HCT116 (cell line): ENCODE measurements around the gene PA2G4. TPM values are rescaled to one million over a fixed set of nuclear protein-coding genes. Genes with fewer than 3 reads are reported as not detected.
A peak's percentile ranks its signal among the peaks of the same experiment; 100 is the strongest.
"Not testable (repeated sequence)": the region's sequence is repeated elsewhere in the genome, so short reads cannot be mapped to it uniquely, and the experiment has no call there.

Experiments
- ATAC-seq: fragments of 200-7000 bp; cut with Tn5 transposase; 2 replicates; pipeline ENCODE4 v1.9.1; 2020; ENCODE audit warnings: mild to moderate bottlenecking, moderate library complexity
- BruUV-seq: library from RNA; stranded (reverse); fragments of 400-500 nt; replicated peaks from 2 replicates; lab custom pipeline; 2021; lab: Mats Ljungman, UMichigan
- CTCF ChIA-PET: fragments of 300-600 bp; sonication (Branson Sonifier 250); formaldehyde crosslinking; loops from one replicate; lab custom pipeline; 2021; ENCODE audit warnings: antibody characterized with exemption; lab: Charles Lee
- POLR2A ChIA-PET: fragments of 300-600, 350-600 bp; sonication (Branson Sonifier 250); formaldehyde crosslinking; loops from one replicate; lab custom pipeline; 2021; ENCODE audit warnings: antibody characterized with exemption; lab: Charles Lee
- RAD21 ChIA-PET, 2 experiments: fragments of 300-600 bp; sonication (Branson Sonifier 250); formaldehyde crosslinking; loops; one replicate each; lab custom pipeline; 2023; ENCODE audit warnings: low total read pairs in 2 of 2; ENCODE audit not compliant: uncharacterized antibody in 2 of 2, unreplicated experiment in 2 of 2, low non-redundant PET in 1 of 2; lab: Charles Lee
- DNase-seq: peaks from one replicate; pipeline ENCODE4 v3.0.0-alpha.2; 2010; ENCODE audit warnings: low read depth, low spot score
- H2AFZ ChIP-seq: fragments of 200-600 bp; shearing (Covaris generic), sonication (generic); 2 replicates; pipeline ENCODE4 v1.6.1; 2017; ENCODE audit warnings: low read depth, mixed run types, mixed read lengths, antibody characterized with exemption, low read length; ENCODE audit not compliant: poor library complexity, severe bottlenecking
- H3K27ac ChIP-seq: 2 replicates; pipeline ENCODE4 v1.5.1; 2012; ENCODE audit warnings: low read depth, low read length
- H3K27me3 ChIP-seq: fragments of 200-600 bp; sonication (generic); 2 replicates; pipeline ENCODE4 v1.6.1; 2016; ENCODE audit warnings: mixed run types, low read length, mixed read lengths; ENCODE audit not compliant: insufficient read depth
- H3K36me3 ChIP-seq, 2 experiments: fragments of 200-500 bp in 1 of 2; fragments of 200-600 bp in 1 of 2; sonication (Bioruptor generic) in 1 of 2; sonication (generic) in 1 of 2; 2 replicates each; pipeline versions ENCODE4 v1.5.1 to v1.6.1; 2014 to 2016; ENCODE audit warnings: low read length in 2 of 2, inconsistent platforms in 1 of 2, mixed read lengths in 1 of 2, mixed run types in 1 of 2; ENCODE audit not compliant: insufficient read depth in 2 of 2, control insufficient read depth in 1 of 2
- H3K4me1 ChIP-seq, 2 experiments: fragments of 200-600 bp in 1 of 2; sonication (generic) in 1 of 2; 2 replicates each; pipeline versions ENCODE4 v1.5.1 to v1.6.1; 2012 to 2017; ENCODE audit warnings: low read length in 2 of 2, inconsistent platforms in 1 of 2, mild to moderate bottlenecking in 1 of 2, mixed read lengths in 1 of 2, mixed run types in 1 of 2, moderate library complexity in 1 of 2; ENCODE audit not compliant: insufficient read depth in 2 of 2, control insufficient read depth in 1 of 2
- H3K4me2 ChIP-seq: fragments of 200-600 bp; sonication (generic); 2 replicates; pipeline ENCODE4 v1.6.1; 2017; ENCODE audit warnings: mixed run types, low read length, mixed read lengths
- H3K4me3 ChIP-seq, 2 experiments: fragments of 200-600 bp in 1 of 2; sonication (generic) in 1 of 2; replicated peaks in 1 of 2; 2 replicates each; pipeline ENCODE4 v1.5.1; 2011 to 2016; ENCODE audit warnings: low read length in 2 of 2, control low read depth in 1 of 2, low read depth in 1 of 2, mild to moderate bottlenecking in 1 of 2, mixed read lengths in 1 of 2, mixed run types in 1 of 2
- H3K79me2 ChIP-seq: fragments of 200-600 bp; sonication (generic); 2 replicates; pipeline ENCODE4 v1.6.1; 2017; ENCODE audit warnings: mild to moderate bottlenecking, mixed run types, low read length, moderate library complexity, mixed read lengths; ENCODE audit not compliant: insufficient read depth
- H3K9ac ChIP-seq: fragments of 200-600 bp; sonication (generic); 2 replicates; pipeline ENCODE4 v1.6.1; 2016; ENCODE audit warnings: low read length, mixed read lengths
- H3K9me2 ChIP-seq: fragments of 200-600 bp; sonication (generic), shearing (Covaris generic); 2 replicates; pipeline ENCODE4 v1.6.1; 2017; ENCODE audit warnings: mixed run types, mild to moderate bottlenecking, moderate library complexity; ENCODE audit not compliant: insufficient read depth
- H3K9me3 ChIP-seq, 2 experiments: fragments of 200-500 bp in 1 of 2; fragments of 200-600 bp in 1 of 2; sonication (Bioruptor generic) in 1 of 2; sonication (generic) in 1 of 2; 2 replicates each; pipeline ENCODE4 v1.6.1; 2014 to 2017; ENCODE audit warnings: low read length in 2 of 2, mixed read lengths in 2 of 2, inconsistent platforms in 1 of 2, low read depth in 1 of 2, mild to moderate bottlenecking in 1 of 2, mixed run types in 1 of 2, moderate library complexity in 1 of 2; ENCODE audit not compliant: control insufficient read depth in 1 of 2, insufficient read depth in 1 of 2
- H4K20me1 ChIP-seq: fragments of 200-600 bp; sonication (generic), shearing (Covaris generic); 2 replicates; pipeline ENCODE4 v1.6.1; 2017; ENCODE audit warnings: mixed run types, mild to moderate bottlenecking, moderate library complexity; ENCODE audit not compliant: insufficient read depth
- CBX3 ChIP-seq: IDR thresholded peaks from 2 replicates; pipeline ENCODE4 v1.6.1; 2012; ENCODE audit warnings: low read depth
- CEBPB ChIP-seq: IDR thresholded peaks from 2 replicates; pipeline ENCODE4 v1.6.1; 2012; ENCODE audit warnings: low read depth
- EZH2phosphoT487 ChIP-seq: fragments of 200-600 bp; IDR thresholded peaks from 2 replicates; pipeline ENCODE4 v1.6.1; 2018; ENCODE audit warnings: antibody characterized with exemption, borderline replicate concordance
- MAX ChIP-seq: IDR thresholded peaks from 2 replicates; pipeline ENCODE4 v1.6.1; 2012
- POLR2AphosphoS5 ChIP-seq: IDR thresholded peaks from 2 replicates; pipeline ENCODE4 v1.6.1; 2011; ENCODE audit warnings: mild to moderate bottlenecking, low read depth, low read length, moderate library complexity
- intact Hi-C: fragments of 100-400 bp; cut with micrococcal nuclease; formaldehyde crosslinking; loops from 2 replicates; pipeline ENCODE4 v1.10.0; 2022
- total RNA-seq: library from RNA; stranded (reverse); gene quantifications from one replicate; pipeline ENCODE4 v1.2.1, GENCODE V29; 2021; ENCODE audit not compliant: unreplicated experiment

Gene PA2G4
- total RNA-seq, 1 experiment from 2014 or later: 302 TPM

DNA sequence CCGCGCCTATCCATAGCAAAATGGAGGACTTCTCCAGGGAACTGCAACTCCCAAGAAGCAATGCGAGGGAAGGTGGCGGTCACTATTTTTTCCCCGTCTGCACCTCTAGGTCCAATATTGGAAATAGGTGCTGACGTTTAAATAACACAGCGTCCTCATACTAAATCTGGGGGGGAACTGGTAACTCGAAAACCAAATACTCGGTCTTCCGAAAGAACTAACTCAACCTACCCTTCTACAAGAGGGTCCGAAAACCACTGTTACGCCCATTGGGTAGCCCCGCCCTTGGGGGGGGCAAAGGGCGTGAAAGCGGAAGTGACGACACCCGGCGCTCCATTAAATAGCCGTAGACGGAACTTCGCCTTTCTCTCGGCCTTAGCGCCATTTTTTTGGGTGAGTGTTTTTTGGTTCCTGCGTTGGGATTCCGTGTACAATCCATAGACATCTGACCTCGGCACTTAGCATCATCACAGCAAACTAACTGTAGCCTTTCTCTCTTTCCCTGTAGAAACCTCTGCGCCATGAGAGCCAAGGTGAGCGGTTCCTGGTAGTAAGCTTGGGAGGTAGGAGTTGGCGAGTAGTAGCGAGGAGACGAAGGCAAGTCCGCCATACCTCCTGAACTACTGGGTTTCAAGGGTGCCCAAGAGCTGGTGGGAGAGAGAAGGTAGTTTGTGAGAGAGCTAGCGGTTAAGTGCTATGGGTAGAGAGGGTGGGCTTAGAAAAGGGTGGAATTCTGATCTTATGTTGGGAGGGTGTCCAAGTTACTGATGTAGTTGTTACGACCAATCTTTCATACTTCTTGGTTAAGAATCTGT is 12.1 kb downstream of the PA2G4 start, which contains the start of gene RPL41 (continued):
- TF ChIP-seq EZH2phosphoT487: no peak
- no peak for TF ChIP-seq MAX
- no peak for TF ChIP-seq CBX3
- no peak for TF ChIP-seq CEBPB
- TF ChIP-seq POLR2AphosphoS5: peak; percentile 100

DNA sequence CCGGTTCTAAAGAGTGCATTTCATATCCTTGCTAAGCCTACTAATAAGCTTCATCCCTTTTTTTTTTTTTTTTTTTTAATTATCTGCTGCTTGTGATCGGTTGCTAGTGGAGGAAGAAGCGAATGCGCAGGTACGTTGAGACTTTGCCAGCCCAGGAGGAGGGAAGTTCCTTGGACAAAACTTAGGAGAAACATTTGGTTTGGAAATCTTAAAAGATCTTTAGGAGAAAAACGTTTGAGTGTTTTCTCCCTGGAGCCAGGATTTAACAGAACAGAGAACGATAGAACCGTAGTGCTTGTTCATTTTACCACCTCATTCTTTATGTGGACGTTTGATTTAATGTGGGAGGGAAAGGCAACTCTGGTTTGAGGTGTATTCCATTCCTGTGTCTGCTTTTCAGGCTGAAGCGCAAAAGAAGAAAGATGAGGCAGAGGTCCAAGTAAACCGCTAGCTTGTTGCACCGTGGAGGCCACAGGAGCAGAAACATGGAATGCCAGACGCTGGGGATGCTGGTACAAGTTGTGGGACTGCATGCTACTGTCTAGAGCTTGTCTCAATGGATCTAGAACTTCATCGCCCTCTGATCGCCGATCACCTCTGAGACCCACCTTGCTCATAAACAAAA is 12.8 kb downstream of the PA2G4 start:
- Histone ChIP-seq H3K79me2 (peaks cover 18% of the 10 kb centered on the region), H3K4me3 (peak overlapping the region; percentile 80 to 82), H3K27ac (peak overlapping the region; percentile 93), H3K9ac (peak overlapping the region; percentile 92), H3K4me2 (peak overlapping the region; percentile 88), H3K4me1 (peaks cover 23 to 34% of the 10 kb centered on the region in 2 experiments), H3K36me3 (peaks cover 9 to 42% of the 10 kb centered on the region in 2 experiments)
- DNase-seq, H2AFZ ChIP-seq, ATAC-seq, BruUV-seq, RAD21 ChIA-PET, H3K27me3 ChIP-seq, H4K20me1 ChIP-seq, H3K9me2 ChIP-seq, H3K9me3 ChIP-seq: not testable (repeated sequence)
- ChIA-PET POLR2A (interaction anchor here (0.6 to 4.6 kb wide), 13 partner anchors 11 to 1664 kb away, joined by 3 to 75 read pairs (median 7); partner anchors contain the start of genes ERBB3, ESYT1, MYL6 and PA2G4), CTCF (interaction anchor here (3.3 kb wide), 1 partner anchor 10 kb away, joined by 24 read pairs; the partner anchor contains the start of gene ESYT1)
- intact Hi-C loops: loop anchor here (5.0 to 10.0 kb wide), 2 partner anchors 120 to 382 kb away; partner anchors contain the start of gene SUOX
